Kidney epithelial cell (primary cell): Measurements from ENCODE around the gene TRIM61. TPM values are rescaled to one million over a fixed set of nuclear protein-coding genes. Genes with fewer than 3 reads are reported as not detected.
A peak's percentile ranks its signal among the peaks of the same experiment; 100 is the strongest.
"Not testable (repeated sequence)": the region's sequence is repeated elsewhere in the genome, so short reads cannot be mapped to it uniquely, and the experiment has no call there.

Source experiments
- DNase-seq: peaks from one replicate; pipeline ENCODE4 v3.0.0-alpha.2; 2010; ENCODE audit warnings: low read depth
- H3K27me3 ChIP-seq: 2 replicates; pipeline ENCODE4 v1.6.0; 2011; ENCODE audit warnings: low read length; ENCODE audit not compliant: control insufficient read depth, insufficient read depth
- H3K36me3 ChIP-seq: 2 replicates; pipeline ENCODE4 v1.5.1; 2011; ENCODE audit warnings: low read length; ENCODE audit not compliant: control insufficient read depth, insufficient read depth
- H3K4me3 ChIP-seq: 2 replicates; pipeline ENCODE4 v1.5.1; 2011; ENCODE audit warnings: low read depth, mild to moderate bottlenecking, control low read depth, low read length
- total RNA-seq: library from RNA; depleted of rRNA; stranded (reverse); fragments of >200 nt; gene quantifications from 2 replicates; pipeline ENCODE4 v1.2.3, GENCODE V29; 2015
- TF ChIP-seq, protein P1 (sequence below): IDR thresholded peaks from 2 replicates; pipeline ENCODE4 v1.5.1; 2011; ENCODE audit warnings: mild to moderate bottlenecking, moderate library complexity, low read length, control low read depth, inconsistent platforms; ENCODE audit not compliant: insufficient read depth, poor library complexity, severe bottlenecking

TRIM61 gene
- total RNA-seq, 1 donor from 2014 or later, result 4.5 TPM

DNA sequence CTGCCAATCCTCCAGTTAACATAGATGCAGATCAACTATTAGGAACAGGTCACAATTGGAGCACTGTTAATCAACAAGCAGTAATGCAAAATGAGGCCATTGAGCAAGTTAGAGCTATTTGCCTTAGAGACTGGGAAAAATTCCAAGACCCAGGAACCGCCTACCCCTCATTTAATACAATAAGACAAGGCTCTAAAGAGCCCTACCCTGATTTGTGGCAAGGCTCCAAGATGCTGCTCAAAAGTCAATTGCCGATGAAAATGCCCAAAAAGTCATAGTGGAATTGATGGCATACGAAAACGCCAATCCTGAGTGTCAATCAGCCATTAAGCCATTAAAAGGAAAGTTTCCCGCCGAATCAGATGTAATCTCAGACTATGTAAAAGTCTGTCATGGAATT, 20.5 kb upstream of the TRIM61 start:
- H3K4me3 ChIP-seq, result no peak overlapping the region
- TF ChIP-seq, protein P1, sequence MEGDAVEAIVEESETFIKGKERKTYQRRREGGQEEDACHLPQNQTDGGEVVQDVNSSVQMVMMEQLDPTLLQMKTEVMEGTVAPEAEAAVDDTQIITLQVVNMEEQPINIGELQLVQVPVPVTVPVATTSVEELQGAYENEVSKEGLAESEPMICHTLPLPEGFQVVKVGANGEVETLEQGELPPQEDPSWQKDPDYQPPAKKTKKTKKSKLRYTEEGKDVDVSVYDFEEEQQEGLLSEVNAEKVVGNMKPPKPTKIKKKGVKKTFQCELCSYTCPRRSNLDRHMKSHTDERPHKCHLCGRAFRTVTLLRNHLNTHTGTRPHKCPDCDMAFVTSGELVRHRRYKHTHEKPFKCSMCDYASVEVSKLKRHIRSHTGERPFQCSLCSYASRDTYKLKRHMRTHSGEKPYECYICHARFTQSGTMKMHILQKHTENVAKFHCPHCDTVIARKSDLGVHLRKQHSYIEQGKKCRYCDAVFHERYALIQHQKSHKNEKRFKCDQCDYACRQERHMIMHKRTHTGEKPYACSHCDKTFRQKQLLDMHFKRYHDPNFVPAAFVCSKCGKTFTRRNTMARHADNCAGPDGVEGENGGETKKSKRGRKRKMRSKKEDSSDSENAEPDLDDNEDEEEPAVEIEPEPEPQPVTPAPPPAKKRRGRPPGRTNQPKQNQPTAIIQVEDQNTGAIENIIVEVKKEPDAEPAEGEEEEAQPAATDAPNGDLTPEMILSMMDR, result no peak
- H3K27me3 ChIP-seq, result no peaks in the 10 kb centered on the region
- no peak for DNase-seq
- no peaks in the 10 kb centered on the region for H3K36me3 ChIP-seq

GRCh38 chr4:164997324-164997723, 19.9 kb upstream of the TRIM61 start:
- DNase-seq, result no peak
- no peak overlapping the region for H3K4me3 ChIP-seq
- TF ChIP-seq, protein P1, result peak; percentile 16
- H3K27me3 ChIP-seq, result no peaks in the 10 kb centered on the region
- H3K36me3 ChIP-seq, result no peaks in the 10 kb centered on the region

GRCh38 chr4:164996123-164996522, 18.7 kb upstream of the TRIM61 start:
- H3K36me3 ChIP-seq, DNase-seq, H3K4me3 ChIP-seq, H3K27me3 ChIP-seq: not testable (repeated sequence)

- not testable (repeated sequence) for H3K4me3 ChIP-seq, H3K27me3 ChIP-seq, DNase-seq, H3K36me3 ChIP-seq
These were observed 13.3 kb upstream of the TRIM61 start for GRCh38 chr4:164990786-164991185.

- Histone ChIP-seq H3K27me3 (no peaks in the 10 kb centered on the region), H3K36me3 (no peaks in the 10 kb centered on the region), H3K4me3 (no peak overlapping the region)
- DNase-seq, result no peak
- TF ChIP-seq, protein P1, result no peak
These were observed 12.0 kb upstream of the TRIM61 start for GRCh38 chr4:164989471-164989870.

GRCh38 chr4:164971929-164972328, 5.5 kb downstream of the TRIM61 start:
- H3K36me3 ChIP-seq, H3K27me3 ChIP-seq, DNase-seq, H3K4me3 ChIP-seq: not testable (repeated sequence)

GRCh38 chr4:164959896-164960295, 17.6 kb downstream of the TRIM61 start:
- TF ChIP-seq, protein P1, result no peak
- Histone ChIP-seq H3K4me3 (no peak overlapping the region), H3K36me3 (no peaks in the 10 kb centered on the region), H3K27me3 (no peaks in the 10 kb centered on the region)
- no peak for DNase-seq

DNA sequence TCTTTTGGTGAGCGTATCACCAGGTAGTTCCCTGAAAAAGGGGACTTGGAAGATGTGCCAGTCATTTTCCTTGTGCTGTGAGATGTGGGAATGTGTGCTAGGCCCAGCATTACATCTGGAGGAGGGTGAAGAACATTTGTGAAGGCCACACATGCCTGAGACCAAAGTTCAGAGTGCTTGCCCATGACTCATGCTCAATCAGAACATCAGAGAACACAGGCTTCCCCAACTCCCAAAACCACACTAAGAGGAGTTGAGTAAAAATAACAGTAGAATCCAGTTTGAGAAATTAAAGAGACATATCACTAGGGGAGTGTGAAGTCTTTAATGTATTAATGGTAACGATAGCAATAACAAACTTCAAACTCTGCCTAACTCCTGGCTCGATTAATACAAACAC, 18.0 kb downstream of the TRIM61 start:
- not testable (repeated sequence) for DNase-seq

More for the DNA sequence above, 18.0 kb downstream of the TRIM61 start:
- H3K36me3 ChIP-seq, H3K27me3 ChIP-seq, H3K4me3 ChIP-seq: not testable (repeated sequence)
